ENCODE data around the gene ADISSP.

The ADISSP gene

GRCh38 chr20:3729811-3730540 lies 37.6 kb downstream of the ADISSP start:
- no peak for DNase-seq (ENCODE audit: low read depth, low spot score)

DNA sequence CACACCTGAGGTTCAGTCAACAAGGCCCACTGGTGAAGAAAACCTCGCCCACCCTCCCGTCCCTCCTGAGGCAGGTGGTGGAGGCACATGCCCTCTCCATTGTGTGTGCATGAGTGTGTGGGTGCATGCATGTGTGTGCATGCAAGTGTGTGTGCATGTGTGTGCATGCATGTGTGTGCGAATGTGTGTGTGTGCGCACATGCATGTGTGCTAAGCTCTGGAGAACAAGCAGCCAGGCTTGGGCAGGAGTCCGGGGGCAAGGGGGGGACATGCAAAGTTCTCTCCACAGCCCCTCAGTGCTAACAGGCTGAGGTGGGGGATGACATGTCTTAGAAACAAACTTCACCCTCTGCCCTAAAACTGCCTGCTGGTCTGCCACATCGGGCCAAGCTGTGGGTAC lies 38.2 kb downstream of the ADISSP start:
- no peak overlapping the region for H3K4me3 ChIP-seq (ENCODE audit: low read length)
- no peak for DNase-seq (ENCODE audit: low read depth, low spot score)

More at GRCh38 chr20:3729811-3730540, 37.6 kb downstream of the ADISSP start:
- no peak overlapping the region for H3K4me3 ChIP-seq (ENCODE audit: low read length)

DNA sequence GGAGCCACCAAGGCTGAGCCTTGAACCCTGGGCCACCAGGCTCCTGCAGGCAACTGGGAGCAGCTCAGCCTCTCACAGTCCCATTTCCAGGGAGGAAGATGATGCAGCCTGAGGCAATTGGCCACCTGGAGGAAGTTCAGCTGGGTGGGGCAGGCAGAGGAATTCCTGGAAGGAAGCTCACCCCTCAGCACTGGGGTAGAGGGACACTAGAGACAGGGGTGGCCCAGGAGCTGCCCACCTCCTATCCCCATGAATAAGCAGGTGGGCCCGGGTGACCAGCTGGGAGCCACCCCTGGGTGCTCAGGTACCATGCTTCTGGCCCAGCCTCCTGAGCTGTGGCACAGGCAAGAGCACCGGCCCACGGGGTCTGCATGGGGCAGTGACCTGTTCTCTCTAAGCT lies 38.7 kb downstream of the ADISSP start:
- no peak for DNase-seq (ENCODE audit: low read depth, low spot score)

DNA sequence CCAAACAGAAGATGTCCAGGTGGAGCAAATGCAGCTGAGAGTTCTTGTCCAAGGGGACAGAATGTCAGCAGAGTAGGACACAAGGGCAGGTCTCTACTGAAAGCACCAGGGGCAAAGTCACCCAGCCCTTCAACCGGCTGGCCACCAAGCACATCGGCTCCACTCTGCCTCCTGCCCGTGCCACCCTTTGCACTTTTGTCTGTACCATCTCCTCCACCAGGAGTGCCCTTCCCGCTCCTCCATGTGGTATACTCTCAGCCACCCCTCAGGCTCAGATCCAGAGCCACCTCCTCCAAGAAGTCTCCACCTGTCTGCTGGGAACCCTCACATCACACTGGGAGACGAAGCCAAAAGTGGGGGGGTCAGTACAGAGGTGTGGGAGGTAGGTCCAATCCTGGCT lies 39.2 kb downstream of the ADISSP start:
- H3K4me3 ChIP-seq (ENCODE audit: low read length) = no peak overlapping the region
- DNase-seq (ENCODE audit: low read depth, low spot score) = no peak

More for the DNA sequence above, 38.7 kb downstream of the ADISSP start:
- H3K4me3 ChIP-seq (ENCODE audit: low read length) = no peak overlapping the region

DNA sequence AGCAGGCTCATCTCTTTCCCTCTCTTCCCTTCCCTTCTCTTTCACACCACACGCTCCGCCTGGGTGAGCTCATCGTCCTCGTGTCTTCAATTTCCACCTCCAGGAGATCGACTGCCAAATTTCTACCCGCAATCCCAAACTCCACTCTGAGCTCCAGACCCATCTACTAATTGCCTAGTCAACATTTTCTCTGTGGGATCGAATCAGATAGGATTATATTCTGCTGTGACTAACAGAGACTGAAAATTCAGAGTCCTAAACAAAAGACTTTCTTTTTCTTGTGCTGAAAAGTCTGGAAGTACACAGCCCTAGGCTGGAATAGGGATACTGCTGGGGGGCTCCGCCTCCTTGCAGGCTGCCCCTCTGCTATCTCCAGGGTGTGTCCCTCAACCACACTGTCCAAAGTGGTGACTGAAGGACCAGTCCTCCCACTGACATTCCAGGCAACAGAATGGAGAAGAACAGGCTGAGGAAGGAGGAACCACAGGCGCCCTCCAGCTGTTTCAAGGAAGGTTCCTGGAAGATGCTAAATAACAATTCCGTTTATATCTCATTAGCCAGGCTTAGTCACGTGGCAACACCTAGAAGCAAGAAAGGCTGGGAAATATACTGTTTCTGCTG lies 40.0 kb downstream of the ADISSP start:
- DNase-seq (ENCODE audit: low read depth, low spot score) = no peak
- no peak overlapping the region for H3K4me3 ChIP-seq (ENCODE audit: low read length)

DNA sequence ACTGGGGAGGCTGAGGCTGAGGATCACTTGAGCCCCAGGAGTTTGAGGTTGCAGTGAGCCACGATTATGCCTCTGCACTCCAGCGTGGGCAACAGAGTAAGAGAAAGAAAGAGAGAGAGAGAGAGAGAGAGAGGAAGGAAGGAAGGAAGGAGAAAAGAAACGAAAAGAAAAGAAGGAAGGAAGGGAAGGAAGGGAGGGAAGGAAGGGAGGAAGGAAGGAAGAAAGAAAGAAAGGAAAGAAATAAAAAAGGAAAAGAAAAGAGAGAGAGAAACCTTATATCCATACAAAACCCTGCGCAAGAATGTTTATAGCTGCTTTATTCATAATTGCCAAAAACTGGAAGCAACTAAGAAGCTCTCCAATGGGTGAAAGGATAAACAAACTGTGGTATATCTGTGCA lies 43.2 kb downstream of the ADISSP start:
- DNase-seq (ENCODE audit: low read depth, low spot score) = no peak

GRCh38 chr20:3723284-3723683 lies 44.3 kb downstream of the ADISSP start:
- no peak for DNase-seq (ENCODE audit: low read depth, low spot score)

More for the DNA sequence above, 43.2 kb downstream of the ADISSP start:
- H3K4me3 ChIP-seq (ENCODE audit: low read length) = no peak overlapping the region

GRCh38 chr20:3721912-3722311 lies 45.6 kb downstream of the ADISSP start:
- no peak for DNase-seq (ENCODE audit: low read depth, low spot score)
- H3K4me3 ChIP-seq (ENCODE audit: low read length) = no peak overlapping the region

More at GRCh38 chr20:3723284-3723683, 44.3 kb downstream of the ADISSP start:
- no peak overlapping the region for H3K4me3 ChIP-seq (ENCODE audit: low read length)

GRCh38 chr20:3720626-3721025 lies 46.9 kb downstream of the ADISSP start:
- no peak overlapping the region for H3K4me3 ChIP-seq (ENCODE audit: low read length)
- DNase-seq (ENCODE audit: low read depth, low spot score) = no peak

- H3K4me3 ChIP-seq (ENCODE audit: low read length) = no peak overlapping the region
- no peak for DNase-seq (ENCODE audit: low read depth, low spot score)
Observed at GRCh38 chr20:3720068-3720467, 47.5 kb downstream of the ADISSP start.

GRCh38 chr20:3719046-3719445 lies 48.5 kb downstream of the ADISSP start:
- no peak for DNase-seq (ENCODE audit: low read depth, low spot score)
- no peak overlapping the region for H3K4me3 ChIP-seq (ENCODE audit: low read length)

DNA sequence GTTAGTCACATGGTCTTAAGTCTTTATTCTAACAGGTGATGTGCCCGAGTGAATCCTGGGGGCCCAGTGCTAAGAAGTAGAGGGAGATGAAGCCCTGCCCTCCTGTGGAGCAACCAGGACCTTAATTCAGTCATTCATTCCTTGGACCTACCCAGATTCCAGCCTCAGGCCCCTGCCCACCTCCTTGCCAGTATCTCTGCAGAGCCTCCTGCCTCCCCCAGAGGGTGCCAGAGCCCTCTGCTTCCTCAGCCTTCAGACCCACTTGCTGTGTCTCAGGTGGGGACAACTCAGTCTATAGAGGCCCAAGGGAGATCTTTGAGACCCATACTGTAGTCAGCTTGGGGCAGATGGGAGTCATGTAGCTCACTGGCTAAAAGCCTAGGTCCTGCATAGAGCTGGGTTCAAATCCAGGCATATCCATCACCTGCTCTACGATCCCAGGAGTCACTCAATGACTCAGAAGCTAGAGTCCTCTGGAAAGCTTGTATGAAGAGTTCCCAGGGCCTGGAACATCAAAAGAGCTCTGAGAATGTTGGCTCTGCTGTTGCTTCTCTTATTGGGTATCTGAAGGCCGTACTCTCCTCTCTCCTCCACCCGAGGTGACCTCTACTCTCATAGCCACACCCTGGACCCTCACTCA lies 51.2 kb downstream of the ADISSP start:
- no peak overlapping the region for H3K4me3 ChIP-seq (ENCODE audit: low read length)
- DNase-seq (ENCODE audit: low read depth, low spot score) = peak; percentile 30

DNA sequence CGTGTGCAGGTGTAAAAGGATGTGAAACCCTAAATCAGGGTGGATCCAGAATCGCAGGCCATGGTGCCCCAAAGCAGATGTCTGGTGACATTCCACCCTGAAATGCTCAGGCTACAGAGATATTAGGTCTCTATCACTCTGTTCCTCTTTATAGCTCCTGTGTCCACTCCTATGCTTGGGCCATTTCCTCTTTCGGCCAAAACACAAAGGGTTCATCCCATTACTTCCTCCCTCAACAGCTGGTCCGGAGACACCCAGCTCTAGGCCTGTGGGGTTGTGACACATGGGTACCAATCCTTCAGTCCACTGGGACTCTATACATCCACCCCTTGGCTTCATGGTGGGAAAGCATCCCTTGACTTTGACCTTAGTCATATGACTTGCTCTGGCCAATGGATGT lies 53.5 kb downstream of the ADISSP start:
- no peak for DNase-seq (ENCODE audit: low read depth, low spot score)
- H3K4me3 ChIP-seq (ENCODE audit: low read length) = no peak overlapping the region

DNA sequence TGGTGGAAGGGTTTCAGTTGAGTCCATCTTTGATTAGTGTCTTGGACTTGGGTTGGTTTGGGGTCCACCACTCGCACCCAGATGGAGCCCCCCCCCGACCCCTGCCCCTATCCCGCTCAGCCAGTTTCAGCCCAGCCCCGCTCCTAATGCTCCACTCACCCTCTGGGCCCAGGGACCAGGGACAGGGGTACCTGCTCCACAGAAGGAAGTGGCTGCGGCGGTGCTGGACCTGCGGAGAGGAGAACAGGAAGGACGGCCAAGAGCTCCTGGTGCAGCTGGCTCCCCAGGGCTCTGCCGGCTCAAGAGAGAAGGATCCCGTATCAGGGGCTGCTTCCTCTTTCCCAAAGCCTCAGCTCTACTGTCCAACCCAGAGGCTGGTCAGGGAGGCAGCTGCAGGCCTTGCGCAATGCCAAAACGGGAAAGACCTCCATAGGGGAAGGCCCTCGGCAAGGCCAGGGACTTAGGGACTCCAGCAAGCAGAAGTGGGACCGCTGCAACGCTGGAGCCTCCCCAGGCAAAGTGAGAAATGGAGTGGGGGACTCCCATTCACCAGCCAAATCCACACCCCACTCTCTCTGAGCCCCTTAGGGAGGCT lies 55.2 kb downstream of the ADISSP start, which contains the start of gene SIGLEC1:
Gene SIGLEC1 (minus strand): TSS at position 322 of the 595 bp plus-strand sequence. CDS start 5,472 bp downstream, outside the sequence.
- no peak for DNase-seq (ENCODE audit: low read depth, low spot score)
- no peak within 1 kb of the TSS for H3K4me3 ChIP-seq (ENCODE audit: low read length)

DNA sequence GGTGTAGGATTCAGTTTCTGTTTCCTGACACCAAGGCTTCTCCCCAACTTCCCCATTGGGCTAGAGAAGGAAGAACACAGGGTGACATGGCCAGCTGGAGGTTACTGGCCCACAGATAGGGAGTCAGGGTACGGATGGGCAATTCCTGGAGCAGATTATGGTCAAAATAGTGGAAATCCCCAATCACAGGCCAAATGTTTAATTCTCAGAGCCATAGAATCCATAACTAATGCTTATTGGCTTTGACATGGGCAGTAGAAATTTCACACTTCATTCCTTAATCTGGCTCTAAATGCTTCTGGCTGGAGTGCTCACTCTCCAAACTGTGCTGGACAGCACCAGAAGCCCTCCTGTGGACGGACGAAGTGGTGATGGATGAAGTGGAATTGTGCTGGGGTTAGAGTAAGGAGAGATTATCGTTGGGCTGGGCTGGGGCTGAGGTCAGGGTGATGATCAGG lies 56.0 kb downstream of the ADISSP start:
- DNase-seq (ENCODE audit: low read depth, low spot score) = no peak
- H3K4me3 ChIP-seq (ENCODE audit: low read length) = no peak overlapping the region

DNA sequence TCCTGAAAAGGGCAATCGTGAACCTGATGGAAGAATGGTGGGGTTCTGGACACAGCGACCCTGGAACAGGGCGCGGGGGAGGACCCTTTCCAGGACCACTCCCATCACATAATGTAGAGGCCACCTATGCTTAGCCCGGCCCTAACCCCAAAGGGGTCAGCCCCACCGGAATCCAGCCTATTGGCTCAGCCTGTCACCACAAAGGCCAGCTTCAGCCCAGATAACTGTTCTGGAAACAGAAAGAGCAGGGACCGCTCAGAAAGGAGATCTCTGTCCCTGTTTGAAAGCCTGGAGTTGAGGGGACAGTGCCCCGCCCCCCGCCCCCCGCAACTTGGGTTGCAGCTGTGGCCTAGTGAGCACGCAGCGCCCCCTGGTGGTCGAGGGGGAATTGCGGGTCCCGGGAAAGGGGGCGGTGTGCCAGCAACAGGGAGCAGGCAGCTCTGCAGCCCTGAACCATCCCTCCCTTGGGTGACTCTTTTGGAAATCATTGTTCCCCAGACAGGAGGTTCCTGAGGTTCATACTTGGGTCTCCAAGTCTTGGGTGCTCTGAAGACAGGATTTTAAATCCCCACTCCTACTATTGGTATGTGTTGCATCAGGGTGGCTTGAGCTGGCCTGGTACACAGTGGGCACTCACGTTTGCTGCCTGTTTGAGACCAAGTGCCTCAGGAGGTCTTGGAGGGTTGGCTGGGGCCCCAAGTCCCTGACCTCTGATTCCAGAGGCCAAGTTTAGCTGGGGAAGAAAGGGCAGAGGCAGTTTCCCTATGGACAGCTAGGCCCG lies 56.7 kb downstream of the ADISSP start:
- DNase-seq (ENCODE audit: low read depth, low spot score) = peak; percentile 32
- no peak overlapping the region for H3K4me3 ChIP-seq (ENCODE audit: low read length)

- DNase-seq (ENCODE audit: low read depth, low spot score) = no peak
- H3K4me3 ChIP-seq (ENCODE audit: low read length) = no peak overlapping the region
Observed at GRCh38 chr20:3710011-3710466, 57.5 kb downstream of the ADISSP start.

DNA sequence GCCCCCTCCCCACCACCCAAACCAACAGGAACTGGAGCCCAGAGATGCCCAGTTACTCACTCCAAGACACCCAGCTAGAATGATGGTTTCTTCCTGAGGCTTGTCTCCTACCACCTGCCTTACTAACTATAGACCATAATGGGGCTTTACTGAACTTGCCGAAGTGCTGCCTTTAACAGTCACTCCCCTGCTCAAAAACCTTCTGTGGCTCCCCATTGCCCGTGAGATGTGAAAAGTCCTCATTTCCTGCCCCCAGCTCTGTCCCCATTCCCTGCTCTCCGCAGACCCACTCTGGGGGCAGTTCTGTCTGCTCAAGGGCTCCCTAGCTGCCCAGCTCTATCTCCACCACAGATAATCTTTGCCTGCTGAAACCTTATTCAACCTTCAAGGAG lies 60.0 kb downstream of the ADISSP start:
- no peak for DNase-seq (ENCODE audit: low read depth, low spot score)
- no peak overlapping the region for H3K4me3 ChIP-seq (ENCODE audit: low read length)

Measured in Jurkat, Clone E6-1 (cell line).